Thyroid gland (tissue), 4 donors: ENCODE results near the gene SORL1. TPM values are rescaled to one million over a fixed set of nuclear protein-coding genes. Genes with fewer than 3 reads are reported as not detected.

Source experiments
- DNase-seq, 2 donors: peaks; one replicate each; pipeline ENCODE4 v3.0.0-alpha.2; 2019
- H3K27ac ChIP-seq, 3 donors: fragments of 200-600 bp; sonication (generic); 1 replicate in 2 of 3; 2 replicates in 1 of 3; pipeline ENCODE4 v1.5.1; 2016 to 2019; ENCODE audit warnings: mild to moderate bottlenecking in 1 of 3, moderate library complexity in 1 of 3
- H3K27me3 ChIP-seq: fragments of 200-600 bp; sonication (generic); one replicate; pipeline ENCODE4 v1.5.1; 2019
- H3K36me3 ChIP-seq, 2 donors: fragments of 200-600 bp; sonication (generic); one replicate each; pipeline ENCODE4 v1.5.1; 2016 to 2019
- H3K4me1 ChIP-seq, 2 donors: fragments of 200-600 bp; sonication (generic); one replicate each; pipeline ENCODE4 v1.5.1; 2017 to 2019
- H3K4me3 ChIP-seq, 3 donors: fragments of 200-600 bp; sonication (generic); replicated peaks in 1 of 3; 1 replicate in 2 of 3; 2 replicates in 1 of 3; pipeline ENCODE4 v1.5.1; 2016; ENCODE audit warnings: mild to moderate bottlenecking in 1 of 3
- H3K9me3 ChIP-seq: fragments of 200-600 bp; sonication (generic); one replicate; pipeline ENCODE4 v1.5.1; 2017
- POLR2A ChIP-seq, 2 donors: fragments of 450-650 bp; IDR thresholded peaks; one replicate each; pipeline ENCODE4 v1.6.1; 2017; ENCODE audit warnings: antibody characterized with exemption in 2 of 2, mild to moderate bottlenecking in 2 of 2, moderate library complexity in 1 of 2
- WGBS, 2 donors: methylation state at CpG; one replicate each; pipeline ENCODE4 v1.1.5; 2017; 5-methylcytosine and 5-hydroxymethylcytosine counted together
- intact Hi-C: fragments of 100-400 bp; cut with DNase I; formaldehyde crosslinking; loops from one replicate; pipeline ENCODE4 v1.15.1; 2023
- total RNA-seq, 4 donors: library from RNA; depleted of rRNA; stranded (reverse); fragments of >200 nt; gene quantifications; one replicate each; pipeline ENCODE4 v1.2.3, GENCODE V29; 2016
- TF ChIP-seq, protein P1 (sequence below), 6 experiments: fragments of 200-600 bp in 3 of 6; fragments of 450-650 bp in 3 of 6; sonication (generic) in 3 of 6; IDR thresholded peaks; one replicate each; pipeline ENCODE4 v1.5.1; 2016 to 2019; ENCODE audit warnings: antibody characterized with exemption in 6 of 6, mild to moderate bottlenecking in 2 of 6, inconsistent platforms in 1 of 6, moderate library complexity in 1 of 6

Gene SORL1
- total RNA-seq, 4 donors from 2014 or later = 19.6 to 73.8 (median 53.6) TPM

GRCh38 chr11:121474680-121475079 is 22.6 kb downstream of the SORL1 start:
- WGBS, 2 donors = 97% methylated on average over 7 of the region's 7 CpGs
- Histone ChIP-seq H3K4me1 (peaks cover 27 to 33% of the 10 kb centered on the region in 2 donors), H3K27me3 (no peaks in the 10 kb centered on the region), H3K4me3 (no peak overlapping the region), H3K9me3 (no peaks in the 10 kb centered on the region), H3K36me3 (no peaks in the 10 kb centered on the region), H3K27ac (no peak overlapping the region)
- intact Hi-C loops = no loop called here
- DNase-seq = no peak
- TF ChIP-seq POLR2A (IDR thresholded peaks at IDR 0.05) = no peak
- TF ChIP-seq, protein P1, sequence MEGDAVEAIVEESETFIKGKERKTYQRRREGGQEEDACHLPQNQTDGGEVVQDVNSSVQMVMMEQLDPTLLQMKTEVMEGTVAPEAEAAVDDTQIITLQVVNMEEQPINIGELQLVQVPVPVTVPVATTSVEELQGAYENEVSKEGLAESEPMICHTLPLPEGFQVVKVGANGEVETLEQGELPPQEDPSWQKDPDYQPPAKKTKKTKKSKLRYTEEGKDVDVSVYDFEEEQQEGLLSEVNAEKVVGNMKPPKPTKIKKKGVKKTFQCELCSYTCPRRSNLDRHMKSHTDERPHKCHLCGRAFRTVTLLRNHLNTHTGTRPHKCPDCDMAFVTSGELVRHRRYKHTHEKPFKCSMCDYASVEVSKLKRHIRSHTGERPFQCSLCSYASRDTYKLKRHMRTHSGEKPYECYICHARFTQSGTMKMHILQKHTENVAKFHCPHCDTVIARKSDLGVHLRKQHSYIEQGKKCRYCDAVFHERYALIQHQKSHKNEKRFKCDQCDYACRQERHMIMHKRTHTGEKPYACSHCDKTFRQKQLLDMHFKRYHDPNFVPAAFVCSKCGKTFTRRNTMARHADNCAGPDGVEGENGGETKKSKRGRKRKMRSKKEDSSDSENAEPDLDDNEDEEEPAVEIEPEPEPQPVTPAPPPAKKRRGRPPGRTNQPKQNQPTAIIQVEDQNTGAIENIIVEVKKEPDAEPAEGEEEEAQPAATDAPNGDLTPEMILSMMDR (IDR thresholded peaks at IDR 0.05) = no peak

- peak; percentile 21 to 42 for DNase-seq
- H3K27ac ChIP-seq = no peak overlapping the region
- H3K27me3 ChIP-seq = no peaks in the 10 kb centered on the region
- no peaks in the 10 kb centered on the region for H3K9me3 ChIP-seq
- no peak overlapping the region for H3K4me3 ChIP-seq
- TF ChIP-seq, protein P1 (IDR thresholded peaks at IDR 0.05) = no peak
- TF ChIP-seq POLR2A (IDR thresholded peaks at IDR 0.05) = no peak
- peaks cover 18 to 29% of the 10 kb centered on the region in 2 donors for H3K4me1 ChIP-seq
- intact Hi-C loops = no loop called here
- H3K36me3 ChIP-seq = no peaks in the 10 kb centered on the region
- WGBS, 2 donors = 72 to 78% methylated on average over 5 of the region's 5 CpGs
Measured at GRCh38 chr11:121476379-121477032, 24.4 kb downstream of the SORL1 start.

GRCh38 chr11:121478226-121478894 is 26.2 kb downstream of the SORL1 start:
- WGBS, 2 donors = 65 to 74% methylated on average over 16 to 18 of the region's 18 CpGs
- H3K4me3 ChIP-seq = no peak overlapping the region
- H3K27ac ChIP-seq = peak overlapping the region; percentile 25 to 75 (median 46)
- TF ChIP-seq, protein P1 (IDR thresholded peaks at IDR 0.05) = peak in 2 of 6 experiments; percentile 5 to 9
- no peak for TF ChIP-seq POLR2A (IDR thresholded peaks at IDR 0.05)
- peaks cover 14 to 28% of the 10 kb centered on the region in 2 donors for H3K4me1 ChIP-seq
- H3K36me3 ChIP-seq = no peaks in the 10 kb centered on the region
- peak; percentile 72 to 77 for DNase-seq
- H3K27me3 ChIP-seq = no peaks in the 10 kb centered on the region
- H3K9me3 ChIP-seq = no peaks in the 10 kb centered on the region
- intact Hi-C loops = no loop called here

GRCh38 chr11:121478895-121479697 is 27.0 kb downstream of the SORL1 start:
- H3K4me1 ChIP-seq = peaks cover 14 to 28% of the 10 kb centered on the region in 2 donors
- 42 to 46% methylated on average over 23 to 25 of the region's 25 CpGs for whole genome bisulfite sequencing, 2 donors
- DNase-seq = no peak
- no peak overlapping the region for H3K4me3 ChIP-seq
- no peaks in the 10 kb centered on the region for H3K36me3 ChIP-seq
- H3K27me3 ChIP-seq = no peaks in the 10 kb centered on the region
- H3K27ac ChIP-seq = peak overlapping the region in 1 of 3 donors; percentile 46
- no peaks in the 10 kb centered on the region for H3K9me3 ChIP-seq
- TF ChIP-seq, protein P1 (IDR thresholded peaks at IDR 0.05) = no peak
- TF ChIP-seq POLR2A (IDR thresholded peaks at IDR 0.05) = no peak
- intact Hi-C loops = no loop called here
